Measurements from ENCODE around the gene UNC45A.

Gene UNC45A

GRCh38 chr15:90914305-90915080, 20.6 kb upstream of the UNC45A start:
- Histone ChIP-seq H3K27me3 (ENCODE audit: control insufficient read depth in 1 of 2, insufficient read depth in 1 of 2, low read length in 2 of 2) (no peaks in the 10 kb centered on the region), H2BK5ac (ENCODE audit: low read depth, low read length, poor library complexity, severe bottlenecking) (no peak overlapping the region), H3K36me3 (ENCODE audit: control insufficient read depth in 1 of 2, insufficient read depth in 2 of 2, low read depth in 1 of 2, low read length in 2 of 2) (peaks cover 74 to 96% of the 10 kb centered on the region in 2 experiments), H3K14ac (ENCODE audit: low read length in 2 of 2) (no peak overlapping the region), H3K79me1 (replicated peaks; ENCODE audit: low read length, poor library complexity, severe bottlenecking) (no peaks in the 10 kb centered on the region), H3K27ac (ENCODE audit: low read length, poor library complexity, severe bottlenecking) (no peak overlapping the region), H3K4me2 (ENCODE audit: low read length, poor library complexity, severe bottlenecking) (no peak overlapping the region), H2BK15ac (ENCODE audit: low read depth, poor library complexity, severe bottlenecking) (no peak overlapping the region), H3K4ac (ENCODE audit: low read depth in 1 of 2, low read length in 2 of 2) (no peak overlapping the region), H3K23ac (ENCODE audit: low read length in 2 of 2) (no peak overlapping the region), H4K91ac (ENCODE audit: low read length) (no peak overlapping the region), H2BK120ac (ENCODE audit: low read depth, low read length) (no peak overlapping the region), H2AFZ (ENCODE audit: low read depth, low read length) (no peak overlapping the region), H2BK12ac (ENCODE audit: low read length in 2 of 2) (no peak overlapping the region), H2AK5ac (ENCODE audit: low read length, severe bottlenecking) (no peak overlapping the region), H3K9me3 (ENCODE audit: control insufficient read depth, low read length) (no peaks in the 10 kb centered on the region), H3K9ac (ENCODE audit: low read length) (no peak overlapping the region), H3K4me3 (ENCODE audit: insufficient read depth in 1 of 2, low read depth in 1 of 2, low read length in 2 of 2) (no peak overlapping the region), H4K8ac (ENCODE audit: low read length) (no peak overlapping the region), H3K4me1 (ENCODE audit: control insufficient read depth, insufficient read depth, low read depth, low read length) (peaks cover 17% of the 10 kb centered on the region), H3K18ac (ENCODE audit: low read depth in 1 of 2, low read length in 2 of 2) (no peak overlapping the region)
- 97% methylated on average over 22 of the region's 22 CpGs for WGBS
- no peak for DNase-seq

GRCh38 chr15:90915216-90915807, 19.8 kb upstream of the UNC45A start:
- Histone ChIP-seq H3K79me1 (replicated peaks; ENCODE audit: low read length, poor library complexity, severe bottlenecking) (no peaks in the 10 kb centered on the region), H2BK5ac (ENCODE audit: low read depth, low read length, poor library complexity, severe bottlenecking) (no peak overlapping the region), H3K14ac (ENCODE audit: low read length in 2 of 2) (no peak overlapping the region), H4K8ac (ENCODE audit: low read length) (peak overlapping the region; percentile 36), H2AFZ (ENCODE audit: low read depth, low read length) (no peak overlapping the region), H3K4me1 (ENCODE audit: control insufficient read depth, insufficient read depth, low read depth, low read length) (peaks cover 17% of the 10 kb centered on the region), H4K91ac (ENCODE audit: low read length) (peak overlapping the region; percentile 37), H2BK120ac (ENCODE audit: low read depth, low read length) (no peak overlapping the region), H3K9me3 (ENCODE audit: control insufficient read depth, low read length) (no peaks in the 10 kb centered on the region), H3K27me3 (ENCODE audit: control insufficient read depth in 1 of 2, insufficient read depth in 1 of 2, low read length in 2 of 2) (no peaks in the 10 kb centered on the region), H3K36me3 (ENCODE audit: control insufficient read depth in 1 of 2, insufficient read depth in 2 of 2, low read depth in 1 of 2, low read length in 2 of 2) (peaks cover 75 to 98% of the 10 kb centered on the region in 2 experiments), H2AK5ac (ENCODE audit: low read length, severe bottlenecking) (no peak overlapping the region), H3K4me3 (ENCODE audit: insufficient read depth in 1 of 2, low read depth in 1 of 2, low read length in 2 of 2) (no peak overlapping the region), H3K18ac (ENCODE audit: low read depth in 1 of 2, low read length in 2 of 2) (peak overlapping the region in 1 of 2 experiments; percentile 69), H3K27ac (ENCODE audit: low read length, poor library complexity, severe bottlenecking) (peak overlapping the region; percentile 22), H3K4me2 (ENCODE audit: low read length, poor library complexity, severe bottlenecking) (no peak overlapping the region), H2BK15ac (ENCODE audit: low read depth, poor library complexity, severe bottlenecking) (no peak overlapping the region), H3K4ac (ENCODE audit: low read depth in 1 of 2, low read length in 2 of 2) (no peak overlapping the region), H3K23ac (ENCODE audit: low read length in 2 of 2) (no peak overlapping the region), H2BK12ac (ENCODE audit: low read length in 2 of 2) (peak overlapping the region in 1 of 2 experiments; percentile 27), H3K9ac (ENCODE audit: low read length) (no peak overlapping the region)
- DNase-seq, result peak; percentile 40
- 77% methylated on average over 5 of the region's 7 CpGs for WGBS

- H2BK120ac ChIP-seq (ENCODE audit: low read depth, low read length), result no peak overlapping the region
- H3K4ac ChIP-seq (ENCODE audit: low read depth in 1 of 2, low read length in 2 of 2), result no peak overlapping the region
- H2BK5ac ChIP-seq (ENCODE audit: low read depth, low read length, poor library complexity, severe bottlenecking), result no peak overlapping the region
- peak overlapping the region; percentile 36 for H4K8ac ChIP-seq (ENCODE audit: low read length)
- H3K4me3 ChIP-seq (ENCODE audit: insufficient read depth in 1 of 2, low read depth in 1 of 2, low read length in 2 of 2), result no peak overlapping the region
- no peaks in the 10 kb centered on the region for H3K27me3 ChIP-seq (ENCODE audit: control insufficient read depth in 1 of 2, insufficient read depth in 1 of 2, low read length in 2 of 2)
- no peaks in the 10 kb centered on the region for H3K79me1 ChIP-seq (replicated peaks; ENCODE audit: low read length, poor library complexity, severe bottlenecking)
- peaks cover 17% of the 10 kb centered on the region for H3K4me1 ChIP-seq (ENCODE audit: control insufficient read depth, insufficient read depth, low read depth, low read length)
- no peaks in the 10 kb centered on the region for H3K9me3 ChIP-seq (ENCODE audit: control insufficient read depth, low read length)
- 63% methylated on average over 23 of the region's 25 CpGs for WGBS
- peak overlapping the region in 1 of 2 experiments; percentile 79 for H2BK12ac ChIP-seq (ENCODE audit: low read length in 2 of 2)
- H3K18ac ChIP-seq (ENCODE audit: low read depth in 1 of 2, low read length in 2 of 2), result peak overlapping the region in 1 of 2 experiments; percentile 81
- H2BK15ac ChIP-seq (ENCODE audit: low read depth, poor library complexity, severe bottlenecking), result no peak overlapping the region
- H3K9ac ChIP-seq (ENCODE audit: low read length), result no peak overlapping the region
- no peak overlapping the region for H3K23ac ChIP-seq (ENCODE audit: low read length in 2 of 2)
- peak overlapping the region; percentile 22 for H3K27ac ChIP-seq (ENCODE audit: low read length, poor library complexity, severe bottlenecking)
- DNase-seq, result peak; percentile 91
- no peak overlapping the region for H4K91ac ChIP-seq (ENCODE audit: low read length)
- H3K14ac ChIP-seq (ENCODE audit: low read length in 2 of 2), result no peak overlapping the region
- no peak overlapping the region for H2AK5ac ChIP-seq (ENCODE audit: low read length, severe bottlenecking)
- no peak overlapping the region for H2AFZ ChIP-seq (ENCODE audit: low read depth, low read length)
- peaks cover 72 to 97% of the 10 kb centered on the region in 2 experiments for H3K36me3 ChIP-seq (ENCODE audit: control insufficient read depth in 1 of 2, insufficient read depth in 2 of 2, low read depth in 1 of 2, low read length in 2 of 2)
- no peak overlapping the region for H3K4me2 ChIP-seq (ENCODE audit: low read length, poor library complexity, severe bottlenecking)
Measured at GRCh38 chr15:90915808-90916440, 19.2 kb upstream of the UNC45A start.

GRCh38 chr15:90916461-90916860, 18.6 kb upstream of the UNC45A start:
- H2BK5ac ChIP-seq (ENCODE audit: low read depth, low read length, poor library complexity, severe bottlenecking), result no peak overlapping the region
- H2AFZ ChIP-seq (ENCODE audit: low read depth, low read length), result no peak overlapping the region
- DNase-seq, result no peak
- peaks cover 17% of the 10 kb centered on the region for H3K4me1 ChIP-seq (ENCODE audit: control insufficient read depth, insufficient read depth, low read depth, low read length)
- peaks cover 66 to 97% of the 10 kb centered on the region in 2 experiments for H3K36me3 ChIP-seq (ENCODE audit: control insufficient read depth in 1 of 2, insufficient read depth in 2 of 2, low read depth in 1 of 2, low read length in 2 of 2)
- no peaks in the 10 kb centered on the region for H3K9me3 ChIP-seq (ENCODE audit: control insufficient read depth, low read length)
- peak overlapping the region in 1 of 2 experiments; percentile 79 for H2BK12ac ChIP-seq (ENCODE audit: low read length in 2 of 2)
- H2BK120ac ChIP-seq (ENCODE audit: low read depth, low read length), result no peak overlapping the region
- H3K27me3 ChIP-seq (ENCODE audit: control insufficient read depth in 1 of 2, insufficient read depth in 1 of 2, low read length in 2 of 2), result no peaks in the 10 kb centered on the region
- no peak overlapping the region for H3K4me3 ChIP-seq (ENCODE audit: insufficient read depth in 1 of 2, low read depth in 1 of 2, low read length in 2 of 2)
- no peak overlapping the region for H3K27ac ChIP-seq (ENCODE audit: low read length, poor library complexity, severe bottlenecking)
- H2BK15ac ChIP-seq (ENCODE audit: low read depth, poor library complexity, severe bottlenecking), result no peak overlapping the region
- WGBS, result 95% methylated on average over 11 of the region's 11 CpGs
- peak overlapping the region; percentile 33 for H4K8ac ChIP-seq (ENCODE audit: low read length)
- no peaks in the 10 kb centered on the region for H3K79me1 ChIP-seq (replicated peaks; ENCODE audit: low read length, poor library complexity, severe bottlenecking)
- H3K23ac ChIP-seq (ENCODE audit: low read length in 2 of 2), result no peak overlapping the region
- H3K4ac ChIP-seq (ENCODE audit: low read depth in 1 of 2, low read length in 2 of 2), result no peak overlapping the region
- H3K4me2 ChIP-seq (ENCODE audit: low read length, poor library complexity, severe bottlenecking), result no peak overlapping the region
- no peak overlapping the region for H3K14ac ChIP-seq (ENCODE audit: low read length in 2 of 2)
- no peak overlapping the region for H2AK5ac ChIP-seq (ENCODE audit: low read length, severe bottlenecking)
- H4K91ac ChIP-seq (ENCODE audit: low read length), result no peak overlapping the region
- peak overlapping the region in 1 of 2 experiments; percentile 81 for H3K18ac ChIP-seq (ENCODE audit: low read depth in 1 of 2, low read length in 2 of 2)
- H3K9ac ChIP-seq (ENCODE audit: low read length), result no peak overlapping the region
